Measurements from ENCODE around the gene ISLR. TPM values are rescaled to one million over a fixed set of nuclear protein-coding genes. Genes with fewer than 3 reads are reported as not detected.

ISLR gene
- polyA plus RNA-seq, 1 donor (not counting 4 experiments of a cell fraction or from before 2014, with no cell fraction given) = not detected

DNA sequence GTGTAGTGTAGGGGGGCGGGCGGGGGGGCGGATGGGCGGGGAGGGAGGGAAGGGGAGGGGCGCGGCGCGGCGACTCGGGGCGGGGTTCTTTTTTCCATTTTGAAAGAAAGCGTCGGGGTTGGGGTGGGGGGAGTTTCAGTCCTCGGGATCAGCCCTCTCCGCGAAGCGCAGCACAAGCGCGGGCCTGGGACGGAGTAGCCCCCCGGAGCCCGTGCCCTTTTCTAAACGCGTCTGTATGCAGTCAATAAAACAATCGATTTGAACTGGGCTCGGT lies 37.0 kb upstream of the ISLR start:
- Histone ChIP-seq H3K27me3 (ENCODE audit: control insufficient read depth, extremely low read depth, insufficient read depth, low read length) (peaks cover 78% of the 10 kb centered on the region), H3K4me1 (ENCODE audit: control insufficient read depth, extremely low read depth, insufficient read depth, low read length) (peaks cover 7% of the 10 kb centered on the region), H3K9me3 (ENCODE audit: control insufficient read depth, low read depth, low read length) (no peaks in the 10 kb centered on the region), H3K4me3 (ENCODE audit: control insufficient read depth in 2 of 3, extremely low read depth in 1 of 3, insufficient read depth in 2 of 3, low read depth in 1 of 3, low read length in 3 of 3) (no peak overlapping the region), H2AFZ (ENCODE audit: control insufficient read depth, low read length) (no peak overlapping the region), H3K79me2 (ENCODE audit: control insufficient read depth, insufficient read depth, low read length) (no peaks in the 10 kb centered on the region), H3K9ac (ENCODE audit: control insufficient read depth, extremely low read depth, insufficient read depth, low read length) (no peak overlapping the region), H4K20me1 (ENCODE audit: control insufficient read depth, extremely low read depth, insufficient read depth, low read length) (peaks cover 6% of the 10 kb centered on the region), H3K27ac (ENCODE audit: control insufficient read depth, insufficient read depth, low read length) (no peak overlapping the region), H3K36me3 (ENCODE audit: control insufficient read depth in 2 of 2, extremely low read depth in 1 of 2, insufficient read depth in 2 of 2, low read length in 2 of 2) (no peaks in the 10 kb centered on the region), H3K4me2 (ENCODE audit: control insufficient read depth, extremely low read depth, insufficient read depth, low read depth, low read length) (peak overlapping the region; percentile 14), H3K9me1 (ENCODE audit: control insufficient read depth, extremely low read depth, insufficient read depth, low read length) (no peaks in the 10 kb centered on the region)
- FAIRE-seq (no peak), DNase-seq (ENCODE audit: low read depth, low spot score) (no peak)
- TF ChIP-seq, protein P1, sequence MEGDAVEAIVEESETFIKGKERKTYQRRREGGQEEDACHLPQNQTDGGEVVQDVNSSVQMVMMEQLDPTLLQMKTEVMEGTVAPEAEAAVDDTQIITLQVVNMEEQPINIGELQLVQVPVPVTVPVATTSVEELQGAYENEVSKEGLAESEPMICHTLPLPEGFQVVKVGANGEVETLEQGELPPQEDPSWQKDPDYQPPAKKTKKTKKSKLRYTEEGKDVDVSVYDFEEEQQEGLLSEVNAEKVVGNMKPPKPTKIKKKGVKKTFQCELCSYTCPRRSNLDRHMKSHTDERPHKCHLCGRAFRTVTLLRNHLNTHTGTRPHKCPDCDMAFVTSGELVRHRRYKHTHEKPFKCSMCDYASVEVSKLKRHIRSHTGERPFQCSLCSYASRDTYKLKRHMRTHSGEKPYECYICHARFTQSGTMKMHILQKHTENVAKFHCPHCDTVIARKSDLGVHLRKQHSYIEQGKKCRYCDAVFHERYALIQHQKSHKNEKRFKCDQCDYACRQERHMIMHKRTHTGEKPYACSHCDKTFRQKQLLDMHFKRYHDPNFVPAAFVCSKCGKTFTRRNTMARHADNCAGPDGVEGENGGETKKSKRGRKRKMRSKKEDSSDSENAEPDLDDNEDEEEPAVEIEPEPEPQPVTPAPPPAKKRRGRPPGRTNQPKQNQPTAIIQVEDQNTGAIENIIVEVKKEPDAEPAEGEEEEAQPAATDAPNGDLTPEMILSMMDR (optimal IDR thresholded peaks at IDR 0.05 in 1 of 3, IDR thresholded peaks at IDR 0.05 in 1 of 3, conservative IDR thresholded peaks at IDR 0.05 in 1 of 3; ENCODE audit: extremely low read depth in 1 of 3, insufficient read depth in 2 of 3, low read length in 3 of 3) = no peak
- TF ChIP-seq EZH2 (IDR thresholded peaks at IDR 0.05; ENCODE audit: low read length) = no peak
- dilution Hi-C loops (cut with MboI; ENCODE audit: extremely low pct_ligation_motif_present, low sequenced_read_pairs) = no loop called here

DNA sequence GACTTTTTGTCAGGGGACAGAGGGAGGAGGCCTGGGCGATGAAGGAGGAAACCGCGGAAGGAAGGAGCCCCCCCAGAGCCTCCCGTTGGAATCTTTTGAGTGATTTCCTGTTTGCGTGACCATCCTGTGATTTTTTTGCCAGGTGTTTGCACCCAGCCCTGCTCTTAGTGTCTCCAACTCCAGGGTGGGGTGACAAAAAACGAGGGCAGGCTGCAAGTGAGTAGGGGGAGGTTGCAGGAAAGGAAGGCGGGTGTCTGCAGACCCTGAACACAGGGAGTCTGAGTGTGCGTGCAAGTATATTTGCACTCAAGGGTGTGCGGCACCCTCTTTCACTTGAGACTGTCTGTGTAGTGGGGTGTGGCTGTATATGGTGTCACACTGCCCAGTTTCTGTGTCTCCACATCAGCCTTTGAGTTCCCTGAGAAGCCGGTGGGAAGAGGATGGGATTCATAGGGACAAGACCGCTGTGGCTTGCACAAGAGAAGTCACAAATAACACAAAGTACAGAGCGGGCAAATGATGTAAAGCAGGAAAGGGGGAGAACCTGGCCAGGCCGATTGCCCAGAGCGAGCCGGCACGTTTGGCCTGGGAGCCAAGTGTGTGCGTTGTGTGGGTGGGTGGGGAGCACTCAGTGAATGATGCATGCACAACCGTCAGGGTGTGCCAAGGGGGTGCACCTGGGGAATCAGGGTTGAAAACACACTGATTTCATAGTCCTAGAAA lies 36.5 kb upstream of the ISLR start:
- Histone ChIP-seq H3K36me3 (ENCODE audit: control insufficient read depth in 2 of 2, extremely low read depth in 1 of 2, insufficient read depth in 2 of 2, low read length in 2 of 2) (no peaks in the 10 kb centered on the region), H3K4me3 (ENCODE audit: control insufficient read depth in 2 of 3, extremely low read depth in 1 of 3, insufficient read depth in 2 of 3, low read depth in 1 of 3, low read length in 3 of 3) (no peak overlapping the region), H4K20me1 (ENCODE audit: control insufficient read depth, extremely low read depth, insufficient read depth, low read length) (peaks cover 6% of the 10 kb centered on the region), H3K4me2 (ENCODE audit: control insufficient read depth, extremely low read depth, insufficient read depth, low read depth, low read length) (peak overlapping the region; percentile 14), H2AFZ (ENCODE audit: control insufficient read depth, low read length) (no peak overlapping the region), H3K27me3 (ENCODE audit: control insufficient read depth, extremely low read depth, insufficient read depth, low read length) (peaks cover 73% of the 10 kb centered on the region), H3K9ac (ENCODE audit: control insufficient read depth, extremely low read depth, insufficient read depth, low read length) (no peak overlapping the region), H3K9me1 (ENCODE audit: control insufficient read depth, extremely low read depth, insufficient read depth, low read length) (no peaks in the 10 kb centered on the region), H3K4me1 (ENCODE audit: control insufficient read depth, extremely low read depth, insufficient read depth, low read length) (peaks cover 7% of the 10 kb centered on the region), H3K9me3 (ENCODE audit: control insufficient read depth, low read depth, low read length) (no peaks in the 10 kb centered on the region), H3K27ac (ENCODE audit: control insufficient read depth, insufficient read depth, low read length) (no peak overlapping the region), H3K79me2 (ENCODE audit: control insufficient read depth, insufficient read depth, low read length) (no peaks in the 10 kb centered on the region)
- DNase-seq (ENCODE audit: low read depth, low spot score) (no peak), FAIRE-seq (no peak)
- dilution Hi-C loops (cut with MboI; ENCODE audit: extremely low pct_ligation_motif_present, low sequenced_read_pairs) = no loop called here
- TF ChIP-seq, protein P1 (optimal IDR thresholded peaks at IDR 0.05 in 1 of 3, IDR thresholded peaks at IDR 0.05 in 1 of 3, conservative IDR thresholded peaks at IDR 0.05 in 1 of 3; ENCODE audit: extremely low read depth in 1 of 3, insufficient read depth in 2 of 3, low read length in 3 of 3) = no peak
- peak; percentile 99 for TF ChIP-seq EZH2 (IDR thresholded peaks at IDR 0.05; ENCODE audit: low read length)

Data from keratinocyte (primary cell).